Measurements from ENCODE around the gene FTO.

FTO gene

DNA sequence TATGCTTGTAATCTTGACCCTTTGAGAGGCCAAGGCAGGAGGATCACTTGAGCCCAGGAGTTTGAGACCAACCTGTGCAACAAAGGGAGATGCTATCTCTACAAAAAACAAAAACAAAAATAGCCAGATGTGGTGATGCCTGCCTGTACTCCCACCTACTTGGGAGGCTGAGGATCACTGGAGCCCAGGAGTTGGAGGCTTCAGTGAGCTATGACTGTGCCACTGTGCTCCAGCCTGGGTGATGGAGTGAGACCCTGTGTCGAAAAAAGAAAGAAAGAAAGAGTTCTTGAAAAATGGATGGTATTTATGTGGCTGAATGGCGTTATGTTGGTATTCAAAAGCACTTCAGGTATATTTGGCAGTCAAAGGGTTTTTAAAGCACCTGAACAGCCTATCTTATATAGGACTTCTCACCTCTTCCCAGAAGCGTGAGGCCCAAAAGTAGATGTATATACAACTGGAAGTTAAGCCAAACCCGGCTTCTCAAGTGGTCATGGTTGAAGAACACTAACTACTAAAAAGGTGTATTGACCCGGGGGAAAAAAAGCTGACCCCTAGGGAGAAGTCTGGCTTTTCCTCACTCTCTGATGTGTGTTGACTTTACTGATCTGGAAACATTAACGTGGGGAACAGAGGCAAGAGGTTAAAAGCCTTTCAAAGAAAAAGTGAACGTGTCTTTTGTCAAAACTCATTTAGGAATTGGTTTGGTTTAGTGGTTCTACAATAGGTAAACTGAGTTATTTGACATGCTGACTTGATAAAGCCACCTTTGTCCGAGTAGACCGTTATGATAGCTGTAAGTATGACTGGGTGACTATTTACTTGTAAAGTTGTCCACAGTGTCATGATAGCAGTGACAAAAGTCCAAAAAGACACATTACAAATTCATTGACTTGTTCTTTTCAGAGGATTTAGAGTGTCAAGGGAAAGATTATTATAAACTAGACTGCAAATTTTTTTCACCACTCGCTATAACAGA lies 399.2 kb downstream of the FTO start:
- no peak for DNase-seq

DNA sequence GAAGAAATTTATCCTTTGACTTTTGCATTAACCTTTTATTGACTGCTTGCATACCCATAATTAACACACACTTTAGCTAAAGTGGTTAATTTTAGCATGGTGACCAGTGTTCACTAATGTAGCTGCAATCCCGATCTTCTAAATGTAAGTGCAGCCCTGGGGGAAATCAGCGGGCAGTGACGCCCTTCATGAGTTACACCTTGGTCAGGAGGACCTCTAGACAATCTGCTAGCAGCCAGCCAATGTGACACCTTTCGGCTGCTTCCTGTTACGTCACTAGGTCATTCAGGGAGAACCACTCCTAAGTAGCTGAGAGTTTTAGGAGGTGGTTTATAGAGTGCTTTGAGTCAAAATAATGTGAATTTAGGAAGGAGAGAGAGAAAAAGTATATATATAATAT lies 402.1 kb downstream of the FTO start:
- no peak for DNase-seq

DNA sequence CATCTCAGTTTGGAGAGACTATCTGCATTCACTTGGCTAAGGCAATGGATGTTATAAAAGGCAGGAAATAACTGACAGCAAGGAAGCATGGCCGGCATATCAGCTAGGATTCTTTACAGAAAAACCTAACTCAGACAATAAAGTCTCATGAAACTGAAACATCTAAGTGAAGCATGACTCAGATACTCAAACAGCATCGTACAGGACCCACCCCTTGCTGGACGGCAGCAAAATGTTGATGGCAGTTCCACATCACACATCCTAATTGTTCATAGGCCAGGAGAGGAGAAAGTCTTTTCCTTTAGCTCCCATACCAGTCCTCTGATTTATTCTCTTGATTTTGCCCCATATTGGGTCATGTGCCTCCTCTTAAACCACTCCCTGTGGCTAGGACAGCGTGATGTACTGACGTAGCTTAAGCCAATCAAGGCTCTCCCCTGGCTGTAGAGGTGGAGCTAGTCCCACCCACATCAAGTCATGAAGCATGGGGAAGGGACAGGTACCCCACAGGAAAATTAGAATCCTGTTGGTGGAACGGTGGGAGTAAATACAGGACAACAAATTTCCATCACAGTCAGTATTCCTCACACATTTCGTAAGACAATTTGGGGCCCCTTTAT lies 403.7 kb downstream of the FTO start:
- DNase-seq: no peak

DNA sequence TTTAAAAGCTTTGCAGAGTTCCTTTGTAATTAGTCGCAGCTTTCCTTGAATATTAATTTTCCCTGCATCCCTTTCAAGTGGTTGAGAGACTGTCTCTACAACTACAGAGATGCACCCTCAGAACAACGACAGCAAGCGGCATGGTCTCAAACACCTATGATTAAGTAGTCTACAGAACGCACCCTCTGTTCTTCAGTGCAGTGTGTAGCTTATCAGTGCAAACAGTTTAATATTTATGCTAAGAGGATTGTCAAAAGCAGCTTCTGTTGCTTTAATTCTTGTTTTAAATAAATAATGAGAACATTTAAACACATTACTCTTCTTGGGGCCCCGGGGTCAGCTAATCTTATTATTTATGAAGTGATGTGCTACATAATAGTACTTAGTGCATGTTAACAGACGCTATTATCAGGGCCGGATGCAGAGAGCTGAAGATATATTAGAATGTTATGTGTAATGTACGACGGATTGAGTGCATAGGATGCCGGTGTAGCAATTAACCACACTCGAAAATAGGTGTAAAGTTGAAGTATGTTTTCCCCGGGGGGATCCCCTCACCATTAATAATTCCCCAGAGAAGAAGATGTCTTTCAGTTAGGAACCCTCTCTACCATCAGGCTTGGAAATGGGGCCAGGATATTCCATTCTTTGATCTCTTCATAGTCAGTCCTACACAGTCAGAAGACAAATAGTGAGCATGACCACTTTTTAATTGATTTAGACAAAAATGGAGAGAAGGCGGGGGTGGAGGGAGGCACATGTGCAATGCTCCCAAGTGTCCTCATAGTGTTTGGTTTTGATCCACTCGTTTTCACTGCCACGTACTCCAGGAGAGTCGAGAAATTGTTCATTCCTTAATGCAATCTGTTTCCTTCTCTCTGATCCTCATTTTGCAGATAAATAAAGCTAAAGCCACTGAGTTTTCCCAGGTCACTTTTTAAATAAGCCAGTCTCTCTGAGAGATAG lies 406.3 kb downstream of the FTO start:
- no peak for DNase-seq

DNA sequence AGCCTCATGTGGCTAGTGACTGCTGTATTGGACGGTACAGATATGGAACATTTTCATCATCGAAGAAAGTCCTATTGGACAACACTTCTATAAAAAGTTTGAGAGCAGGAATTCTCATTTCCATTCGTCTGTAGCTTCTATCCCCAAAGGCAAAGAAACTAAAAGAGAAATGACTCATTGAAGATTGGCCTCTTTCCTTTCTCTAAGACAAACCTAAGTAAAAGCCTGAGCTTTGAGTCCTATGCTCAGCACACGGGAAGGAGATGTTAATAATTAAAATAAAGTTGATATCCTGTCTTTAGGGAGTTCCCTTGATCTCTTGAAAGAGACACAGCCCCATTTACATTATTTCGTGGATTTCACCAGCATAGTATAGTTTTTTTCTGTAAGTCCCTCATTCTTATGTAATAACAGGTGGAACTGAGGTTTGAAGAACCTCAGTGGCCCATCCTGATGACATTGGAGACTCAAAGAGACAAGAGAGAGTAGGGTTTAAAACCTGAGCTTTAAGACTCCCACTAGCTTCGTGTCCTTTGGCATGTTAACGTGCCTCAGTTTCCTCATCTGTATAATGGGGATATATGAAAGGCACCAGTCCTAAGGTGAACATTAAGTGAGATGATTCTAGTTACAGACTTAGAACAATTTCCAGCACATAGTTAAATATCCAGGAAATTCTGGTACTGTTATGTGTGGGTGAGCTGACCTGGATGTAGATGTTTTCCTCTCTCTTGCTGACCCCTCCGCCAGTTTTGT lies 408.7 kb downstream of the FTO start:
- DNase-seq: no peak

DNA sequence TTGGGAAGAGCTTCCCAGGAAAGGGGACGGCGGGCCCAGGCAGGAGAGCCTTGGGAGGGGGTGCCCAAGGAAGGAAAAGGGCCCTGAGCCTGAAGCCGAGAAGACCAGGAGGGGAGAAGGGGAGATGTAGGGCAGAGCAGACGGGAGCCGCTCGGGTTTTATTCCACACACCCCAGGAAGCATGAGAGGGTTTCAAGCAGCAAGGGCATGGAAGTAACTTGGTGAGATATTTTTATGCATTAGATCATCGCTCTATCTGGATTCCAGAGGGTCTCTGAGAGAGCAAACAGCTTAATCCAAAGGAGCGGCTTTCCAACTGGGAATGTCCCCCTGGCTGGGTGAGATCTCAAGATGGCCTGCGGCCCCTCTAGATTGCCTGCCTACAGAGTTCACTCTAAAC lies 411.6 kb downstream of the FTO start:
- no peak for DNase-seq

DNA sequence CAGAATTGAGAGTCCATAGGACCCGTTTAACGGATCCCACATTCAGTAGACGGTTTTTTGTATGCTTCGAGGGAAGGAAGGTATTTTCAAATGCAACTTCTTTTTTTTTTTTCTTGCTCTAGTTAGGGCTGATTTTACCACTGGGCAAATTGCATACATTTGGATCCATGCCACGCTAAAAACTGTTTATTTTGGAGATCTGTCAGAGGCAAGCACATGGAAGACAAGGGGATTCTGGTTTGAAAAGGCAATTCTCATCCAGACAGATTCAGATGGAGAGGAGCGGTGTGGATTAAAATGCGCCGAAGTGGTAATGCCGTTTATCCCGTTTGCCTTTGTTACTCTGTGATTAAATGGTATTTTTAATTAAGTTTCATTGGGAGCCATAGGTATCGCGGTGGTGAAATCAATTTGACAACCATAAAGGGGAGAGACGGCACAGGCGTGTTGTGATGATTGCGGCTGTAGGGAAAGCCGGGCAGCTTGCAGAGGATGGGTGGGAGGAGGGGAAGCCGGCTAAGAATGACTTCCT lies 412.2 kb downstream of the FTO start:
- no peak for DNase-seq

DNA sequence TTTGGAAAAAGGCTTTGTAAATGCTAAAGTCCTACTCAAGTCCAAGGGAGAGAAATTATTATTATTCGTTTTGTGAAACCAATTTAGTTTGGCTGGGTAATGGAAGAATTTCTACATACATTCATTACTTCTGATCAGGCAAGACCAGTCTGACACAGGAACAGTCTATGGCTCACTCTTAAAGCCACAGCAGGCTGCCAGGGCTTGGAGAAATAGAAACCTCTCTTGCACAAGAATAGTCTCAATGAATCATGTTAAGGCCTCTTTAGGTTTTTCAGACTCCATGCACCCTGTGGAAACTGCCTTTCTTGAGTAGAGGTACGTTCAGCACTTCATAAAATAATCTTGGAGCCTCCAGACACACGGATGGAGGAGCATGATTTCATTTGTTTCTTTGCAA lies 414.9 kb downstream of the FTO start:
- DNase-seq: no peak

DNA sequence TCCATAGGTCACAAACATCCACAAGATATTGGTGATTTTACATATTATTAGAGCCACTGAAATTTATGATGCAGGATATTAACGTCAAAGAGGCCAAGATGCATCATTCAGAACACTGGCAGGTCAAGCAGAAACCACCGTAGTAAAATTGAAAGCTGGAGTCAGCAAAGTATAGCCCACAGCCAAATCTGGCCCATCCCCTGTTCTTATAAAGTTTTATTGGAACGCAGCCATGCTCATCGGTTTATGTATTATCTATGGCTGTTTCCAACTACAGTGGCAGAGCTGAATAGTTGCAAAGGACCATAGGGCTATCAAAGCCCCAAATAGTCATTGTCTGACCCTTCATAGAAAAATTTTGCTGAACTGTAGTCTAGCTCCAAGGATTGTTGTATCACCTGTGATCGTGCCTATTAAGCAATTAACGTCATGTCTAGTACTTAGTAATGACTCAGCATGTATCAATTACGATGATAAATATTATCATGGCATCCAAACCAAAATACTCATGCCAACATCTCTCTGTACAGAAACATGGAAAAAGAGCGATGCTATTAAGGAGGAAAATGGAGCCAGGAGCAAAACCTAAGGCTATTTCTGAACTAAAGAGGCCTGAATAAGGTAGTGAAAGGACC lies 417.0 kb downstream of the FTO start:
- DNase-seq: no peak

DNA sequence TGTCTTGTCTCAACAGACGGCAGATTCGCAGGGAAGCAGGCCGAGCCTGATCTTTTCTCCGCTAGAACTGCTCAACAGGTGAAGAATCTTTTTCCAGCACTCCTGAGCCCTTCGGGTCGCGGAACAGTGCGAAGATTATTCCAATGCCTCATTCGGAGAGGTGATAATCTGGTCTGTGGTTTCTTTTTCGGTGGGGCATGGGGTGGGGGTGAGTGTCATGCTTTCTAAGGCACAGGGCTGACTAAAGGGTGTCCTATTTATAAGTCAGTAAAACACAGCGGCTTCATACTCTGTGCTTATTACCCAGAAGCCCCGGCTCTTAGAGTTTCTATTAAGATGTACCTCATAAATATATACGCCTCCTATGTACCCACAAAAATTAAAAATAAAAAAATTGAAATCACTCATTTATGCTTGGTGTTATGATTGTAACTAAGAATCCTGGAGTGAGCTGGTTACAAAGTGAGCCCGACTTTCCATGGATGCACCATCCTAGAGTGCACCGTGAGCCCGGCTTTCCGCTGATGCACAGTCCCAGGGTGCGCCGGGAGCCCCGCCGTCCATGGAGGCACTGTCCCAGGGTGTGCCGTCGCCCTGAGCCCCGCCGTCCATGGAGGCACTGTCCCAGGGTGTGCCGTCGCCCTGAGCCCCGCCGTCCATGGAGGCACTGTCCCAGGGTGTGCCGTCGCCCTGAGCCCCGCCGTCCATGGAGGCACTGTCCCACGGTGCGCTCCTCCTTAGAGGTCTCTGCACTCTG lies 417.8 kb downstream of the FTO start:
- DNase-seq: no peak

DNA sequence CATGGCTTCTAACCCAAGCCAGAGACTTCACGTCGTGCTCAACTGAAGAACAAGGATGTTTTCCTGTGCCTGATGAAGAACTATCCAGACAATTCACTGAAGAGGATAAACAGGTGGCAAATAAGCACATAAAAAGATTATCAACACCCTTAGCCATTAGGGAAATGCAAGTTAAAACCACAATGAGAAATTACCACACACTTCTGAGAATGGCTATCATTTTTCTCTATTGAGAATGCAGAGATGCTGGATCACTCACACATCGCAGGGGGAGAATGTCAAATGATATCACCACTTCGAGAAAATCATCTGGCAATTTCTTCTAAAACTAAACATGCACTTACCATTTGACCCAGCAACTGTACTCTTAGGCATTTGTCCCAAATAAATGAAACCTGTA lies 419.8 kb downstream of the FTO start:
- no peak for DNase-seq

DNA sequence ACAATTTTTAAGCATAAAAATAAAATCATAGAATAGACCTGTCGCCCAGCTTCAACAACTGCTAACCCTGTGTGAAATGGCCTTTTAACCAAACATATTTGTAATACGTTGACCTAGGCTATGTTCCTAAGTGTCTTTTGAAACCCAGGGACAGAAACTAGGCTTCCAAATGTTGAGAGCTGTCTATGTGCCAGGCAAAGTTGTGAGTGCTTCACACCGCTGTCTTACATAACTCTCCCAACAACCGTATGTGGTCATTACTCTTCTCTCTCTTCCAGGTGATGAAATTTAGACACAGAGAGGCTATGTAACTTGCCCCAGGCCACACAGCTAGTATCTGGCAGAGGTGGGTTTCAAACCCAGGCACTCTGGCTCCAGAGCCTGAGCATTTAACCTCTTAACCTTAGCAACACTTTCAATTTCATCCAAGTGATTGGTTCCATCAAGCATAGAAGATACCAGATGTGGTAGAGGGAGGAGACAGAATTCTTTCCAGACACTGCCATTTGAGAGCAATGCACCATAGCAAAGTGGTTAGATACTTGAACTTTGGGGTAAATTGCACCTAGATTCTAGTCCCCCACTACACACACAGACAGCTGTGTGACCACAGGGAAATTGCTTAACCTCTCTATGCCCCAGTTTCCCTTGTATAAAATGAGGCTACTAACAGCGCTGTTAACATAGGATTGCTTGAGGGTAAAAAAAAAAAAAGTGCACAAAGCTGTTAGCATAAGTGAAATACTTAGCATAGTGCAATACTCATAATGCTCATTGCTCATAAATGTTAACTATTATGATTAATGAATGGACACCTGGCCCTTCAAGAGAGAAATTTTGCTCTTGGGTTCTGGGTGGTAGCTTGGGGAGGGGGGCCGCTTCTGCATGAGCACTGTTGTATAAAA lies 422.0 kb downstream of the FTO start:
- DNase-seq: no peak

DNA sequence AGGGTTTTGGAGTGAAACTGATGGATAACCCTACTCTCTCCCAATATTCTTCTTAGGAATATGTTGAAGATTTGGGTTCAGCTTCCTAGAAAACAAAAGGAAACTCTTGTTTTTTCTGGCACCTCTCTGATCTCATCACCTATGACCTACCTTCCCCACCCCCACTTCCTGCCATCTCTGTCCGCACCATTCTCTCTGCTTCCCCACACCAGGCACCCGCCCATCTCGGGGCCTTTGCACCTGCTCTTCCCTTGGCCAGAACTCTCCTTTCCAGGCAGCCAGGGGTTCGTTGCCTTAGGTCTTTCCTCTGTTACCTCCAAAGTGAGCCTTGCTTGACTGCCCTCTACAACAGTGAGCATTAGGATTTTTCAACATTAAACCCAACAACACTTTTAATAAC lies 423.0 kb downstream of the FTO start:
- no peak for DNase-seq

DNA sequence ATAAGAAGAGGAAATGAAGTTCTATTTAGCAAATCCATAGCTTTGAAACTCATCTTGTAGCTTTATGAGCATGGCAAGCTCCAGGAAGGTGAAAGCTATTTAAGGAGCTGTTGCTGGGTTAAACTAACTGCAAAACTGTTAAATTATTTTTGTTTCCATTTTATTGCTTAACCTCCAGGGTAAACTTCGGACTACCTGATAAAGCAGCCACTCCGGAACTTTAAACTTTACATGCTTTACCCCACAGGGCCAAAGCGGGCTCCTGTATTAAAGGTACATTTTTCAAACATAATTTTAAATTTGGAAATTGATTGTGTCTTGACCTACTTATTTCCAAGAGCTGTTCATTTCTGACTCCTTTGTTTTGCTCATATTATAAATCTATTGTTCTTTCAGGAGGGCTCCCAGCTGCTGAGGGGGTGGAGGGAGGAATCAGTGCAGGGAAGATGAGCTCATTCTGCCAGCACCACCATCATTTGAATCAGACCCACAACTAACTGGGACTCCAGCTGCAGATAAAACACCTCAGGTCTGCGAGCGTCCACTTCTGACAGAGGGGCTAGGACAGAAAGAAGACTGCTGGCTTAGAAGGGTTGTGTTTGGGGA lies 424.8 kb downstream of the FTO start:
- no peak for DNase-seq

DNA sequence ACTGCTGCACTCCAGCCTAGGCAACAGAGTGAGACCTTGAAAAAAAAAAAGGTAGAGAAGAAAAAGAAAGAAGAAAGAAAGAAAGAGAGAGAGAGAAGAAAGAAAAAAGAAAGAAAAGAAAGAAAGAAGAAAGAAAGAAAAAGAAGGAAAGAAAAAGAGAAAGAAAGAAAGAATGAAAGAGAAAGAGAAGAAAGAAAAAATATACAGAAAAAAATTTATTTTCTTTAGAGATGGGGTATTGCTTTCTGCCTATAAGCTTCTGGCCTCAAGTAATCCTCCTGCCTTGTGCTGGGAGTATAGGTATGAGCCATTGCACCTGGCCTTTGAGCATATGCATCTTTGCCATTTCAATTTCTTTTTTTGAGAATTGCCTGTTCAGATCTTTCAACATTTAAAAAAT lies 425.9 kb downstream of the FTO start:
- no peak for DNase-seq

DNA sequence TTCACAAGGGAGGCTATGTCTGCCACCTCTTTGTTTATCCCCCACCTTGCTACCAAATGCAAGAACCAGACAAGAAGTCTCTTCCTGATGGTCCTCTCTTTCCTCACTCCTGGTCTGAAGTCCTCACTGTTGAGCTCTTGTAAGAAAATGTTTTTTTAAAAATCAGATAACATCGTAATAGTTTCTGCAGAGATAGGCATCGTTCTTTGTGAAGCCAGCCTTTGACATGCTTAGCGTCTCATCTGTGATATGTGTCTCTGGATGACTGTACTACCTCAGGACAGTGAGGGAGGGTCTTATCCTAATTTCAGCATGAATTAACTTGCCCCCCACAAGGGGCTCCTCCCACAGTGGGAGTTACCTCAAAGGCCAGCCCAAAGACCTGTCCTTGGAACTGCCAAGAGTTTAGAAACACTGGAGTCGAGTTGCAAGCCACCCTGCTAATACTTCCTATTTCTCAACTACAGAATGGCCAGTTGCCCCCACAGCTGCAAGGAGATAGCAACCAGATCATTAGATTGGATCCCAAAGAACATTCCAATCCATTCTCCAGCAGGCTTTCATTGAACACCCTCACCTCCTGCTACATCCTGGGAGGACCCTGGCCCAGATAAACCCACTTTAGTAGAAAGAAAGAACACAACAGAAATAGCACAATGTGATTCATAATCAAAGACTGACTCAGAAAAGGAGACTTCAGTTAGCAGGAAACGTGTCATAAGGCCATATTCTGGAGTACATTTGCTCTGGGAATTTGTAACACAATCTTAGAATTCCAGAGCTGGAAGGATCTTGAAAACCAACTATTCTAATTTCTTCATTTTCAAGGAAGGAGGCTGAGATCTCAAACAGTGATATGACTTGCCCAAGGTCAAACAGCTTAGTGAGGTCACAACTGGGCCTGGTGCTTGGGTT lies 431.7 kb downstream of the FTO start:
- DNase-seq: no peak

DNA sequence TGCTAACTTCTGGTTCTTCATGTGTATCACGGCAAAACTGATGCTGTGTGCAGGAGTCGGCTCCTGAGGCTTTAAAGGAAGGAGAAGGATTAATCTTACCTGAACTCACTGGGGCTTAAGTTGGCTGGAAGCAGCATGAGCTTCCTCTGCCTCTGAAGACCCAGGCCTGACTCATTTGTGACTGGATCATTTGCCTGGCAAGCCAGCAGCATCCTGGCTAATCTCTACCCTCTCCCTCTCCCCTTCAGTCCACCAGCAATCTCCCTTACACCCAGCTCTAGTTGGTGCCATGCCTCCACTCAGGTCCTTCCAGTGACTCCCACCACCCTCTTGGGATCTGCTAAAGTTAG lies 432.3 kb downstream of the FTO start:
- no peak for DNase-seq

DNA sequence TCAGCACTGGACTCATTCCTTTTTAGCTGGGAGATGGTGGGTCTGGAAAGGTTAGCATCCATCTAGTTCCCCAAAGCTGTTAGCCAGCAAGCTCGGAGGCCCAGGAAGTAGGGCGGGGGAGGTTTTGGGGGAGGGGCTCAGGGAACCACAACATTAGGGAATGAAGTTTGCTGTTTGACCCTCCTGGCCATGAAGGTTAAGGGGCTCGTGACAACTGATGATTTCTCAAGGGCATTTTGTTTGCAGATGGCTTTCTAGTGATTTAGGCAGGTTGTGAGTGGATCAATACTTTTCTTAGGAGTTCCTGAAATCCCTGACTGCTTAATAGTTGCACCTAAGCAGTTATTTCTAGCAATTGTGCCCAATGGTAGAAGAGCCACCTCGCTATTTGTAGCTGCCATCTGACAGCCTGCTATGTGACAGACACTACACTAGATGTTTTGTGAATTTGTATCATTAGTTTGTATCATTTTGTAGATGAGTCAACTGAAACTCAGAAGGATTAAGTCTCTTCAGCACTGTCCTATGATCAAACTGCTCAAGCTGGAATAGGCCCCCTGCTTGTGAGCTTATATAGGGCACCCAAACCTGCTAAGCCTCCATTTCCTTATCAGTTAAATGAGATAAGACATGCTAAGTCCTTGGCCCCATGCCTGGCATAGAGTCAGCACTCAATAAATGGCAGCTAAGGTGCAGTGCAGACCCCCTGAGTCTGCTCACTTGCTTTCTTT lies 436.3 kb downstream of the FTO start:
- DNase-seq: no peak

Data from NCI-H510A (cell line).